ENCODE measurements around the gene CPLX3. TPM values are rescaled to one million over a fixed set of nuclear protein-coding genes. Genes with fewer than 3 reads are reported as not detected.

CPLX3 gene
- polyA plus RNA-seq, 1 donor from 2014 or later, result not detected

DNA sequence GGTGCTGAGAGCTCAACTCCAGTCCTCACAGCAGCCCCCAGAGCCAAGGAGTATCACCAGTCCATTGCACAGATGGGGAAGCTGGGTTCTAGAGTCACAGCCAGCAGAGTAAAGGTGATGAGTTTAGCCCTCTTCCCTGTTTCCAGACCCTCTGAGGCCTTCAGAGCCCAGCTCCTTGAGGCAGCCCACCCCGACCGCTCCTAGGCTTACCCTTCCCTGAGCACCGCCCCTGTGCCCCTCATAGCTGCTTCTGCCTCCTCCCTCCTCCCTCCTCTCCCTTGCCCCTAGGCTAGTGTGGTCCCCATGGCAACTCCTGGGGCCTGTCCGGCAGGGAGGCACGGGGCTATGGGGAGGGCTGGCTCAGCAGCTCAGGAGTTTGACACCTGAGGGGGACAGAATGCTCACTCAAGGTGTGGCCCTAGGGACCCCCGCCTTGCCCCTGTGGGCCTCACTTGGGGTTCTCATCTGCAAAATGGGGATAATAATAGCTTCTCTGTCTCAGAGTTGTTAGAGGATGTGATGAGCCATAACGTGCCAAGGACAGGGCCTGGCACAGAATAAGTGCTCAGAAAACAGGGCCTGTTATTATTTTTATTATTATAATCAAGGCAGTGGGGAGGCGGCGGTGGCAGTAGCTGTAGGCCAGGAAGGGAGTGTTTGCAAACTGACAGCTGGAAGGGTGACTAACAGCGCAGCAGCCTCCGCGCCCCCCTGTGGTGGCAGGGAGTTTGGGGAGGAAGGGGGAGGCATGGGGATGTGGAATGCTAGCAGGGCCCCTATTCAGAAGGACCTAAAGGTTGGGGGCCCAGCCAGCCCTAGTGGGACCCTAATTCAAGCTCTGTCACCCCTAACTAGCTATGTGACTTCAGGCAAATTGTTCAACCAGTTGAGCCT, 33.0 kb upstream of the CPLX3 start:
- peaks cover 60 to 70% (median 63%) of the 10 kb centered on the region in 3 donors for H3K4me1 Mint-ChIP-seq
- H3K27me3 Mint-ChIP-seq, result peaks cover 3% of the 10 kb centered on the region
- peaks cover 17% of the 10 kb centered on the region for H3K36me3 Mint-ChIP-seq
- H3K27ac Mint-ChIP-seq, result peak overlapping the region; percentile 63 to 94 (median 92)
- peak overlapping the region; percentile 76 to 94 (median 90) for H3K4me3 Mint-ChIP-seq
- H3K9me3 Mint-ChIP-seq, result no peaks in the 10 kb centered on the region

- Mint-ChIP-seq H3K4me1 (peaks cover 65 to 70% (median 66%) of the 10 kb centered on the region in 3 donors), H3K27ac (peak overlapping the region; percentile 47 to 90 (median 86)), H3K4me3 (peak overlapping the region in 3 of 4 donors; percentile 57 to 87 (median 84)), H3K27me3 (peaks cover 3% of the 10 kb centered on the region), H3K36me3 (peaks cover 14% of the 10 kb centered on the region), H3K9me3 (no peaks in the 10 kb centered on the region)
Measured at GRCh38 chr15:74794248-74794969, 32.0 kb upstream of the CPLX3 start.

DNA sequence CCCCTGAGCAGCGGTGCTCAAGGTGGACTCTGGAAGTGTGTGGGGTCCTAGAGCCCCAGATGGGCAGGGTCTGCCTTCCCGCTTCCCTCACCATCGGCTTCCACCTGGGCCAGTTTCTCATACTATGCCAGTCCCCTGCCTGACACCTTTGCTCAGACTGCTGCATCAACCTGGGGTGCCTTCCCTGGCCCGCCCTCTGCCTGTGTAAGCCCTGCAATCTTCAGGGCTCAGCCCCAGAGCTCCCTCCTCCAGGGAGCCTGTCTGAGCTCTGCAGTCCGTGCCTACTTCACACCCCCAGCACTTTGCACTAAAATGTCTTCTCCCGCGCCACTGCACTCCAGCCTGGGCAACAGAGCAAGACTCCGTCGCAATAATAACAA, 31.5 kb upstream of the CPLX3 start:
- H3K4me3 Mint-ChIP-seq, result peak overlapping the region in 3 of 4 donors; percentile 57 to 87 (median 84)
- H3K4me1 Mint-ChIP-seq, result peaks cover 66 to 72% (median 66%) of the 10 kb centered on the region in 3 donors
- peaks cover 13% of the 10 kb centered on the region for H3K36me3 Mint-ChIP-seq
- H3K9me3 Mint-ChIP-seq, result no peaks in the 10 kb centered on the region
- H3K27ac Mint-ChIP-seq, result peak overlapping the region; percentile 47 to 90 (median 86)
- H3K27me3 Mint-ChIP-seq, result peaks cover 3% of the 10 kb centered on the region

GRCh38 chr15:74795966-74796625, 30.3 kb upstream of the CPLX3 start:
- Mint-ChIP-seq H3K27me3 (no peaks in the 10 kb centered on the region), H3K9me3 (no peaks in the 10 kb centered on the region), H3K27ac (peak overlapping the region; percentile 47 to 99 (median 86)), H3K4me3 (peak overlapping the region; percentile 47 to 90 (median 72)), H3K36me3 (peaks cover 13% of the 10 kb centered on the region), H3K4me1 (peaks cover 66 to 69% (median 68%) of the 10 kb centered on the region in 3 donors)

DNA sequence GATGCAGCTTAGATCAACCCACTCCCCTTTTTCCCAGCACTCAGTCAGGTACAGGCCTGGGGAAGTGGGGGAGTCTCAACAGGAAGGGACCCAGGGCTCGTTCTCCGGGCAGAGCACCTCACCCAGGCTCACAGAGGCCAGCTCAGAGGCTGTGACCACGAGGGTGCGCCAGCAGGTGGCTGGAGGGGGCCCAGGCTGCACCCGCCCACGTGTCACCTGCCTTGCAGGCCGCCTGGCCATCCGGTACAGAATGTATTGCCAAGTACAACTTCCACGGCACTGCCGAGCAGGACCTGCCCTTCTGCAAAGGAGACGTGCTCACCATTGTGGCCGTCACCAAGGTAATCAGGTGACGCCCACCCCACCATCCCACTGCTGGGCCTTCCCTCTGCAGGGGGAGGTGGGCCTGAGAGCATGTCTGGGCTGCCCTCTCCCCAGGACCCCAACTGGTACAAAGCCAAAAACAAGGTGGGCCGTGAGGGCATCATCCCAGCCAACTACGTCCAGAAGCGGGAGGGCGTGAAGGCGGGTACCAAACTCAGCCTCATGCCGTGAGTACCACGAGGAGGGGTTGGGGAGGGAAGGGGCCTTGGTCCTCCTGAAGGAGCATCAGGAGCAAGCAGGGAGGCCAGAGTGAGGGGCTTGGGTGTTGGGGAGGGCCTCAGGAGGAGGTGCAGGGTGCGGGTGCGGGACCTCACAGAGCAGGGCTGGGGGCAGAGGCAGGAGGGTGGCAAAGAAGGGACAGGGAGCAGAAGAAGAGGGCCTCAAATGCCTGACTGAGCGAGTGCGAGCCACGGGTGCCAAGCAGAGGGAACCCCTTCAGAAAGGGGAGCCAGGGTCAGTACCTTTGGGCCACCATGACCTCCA, 27.8 kb upstream of the CPLX3 start:
- no peaks in the 10 kb centered on the region for H3K9me3 Mint-ChIP-seq
- H3K4me3 Mint-ChIP-seq, result peak overlapping the region in 3 of 4 donors; percentile 79 to 93 (median 86)
- H3K36me3 Mint-ChIP-seq, result peaks cover 4% of the 10 kb centered on the region
- H3K4me1 Mint-ChIP-seq, result peaks cover 46 to 49% (median 46%) of the 10 kb centered on the region in 3 donors
- peak overlapping the region; percentile 90 to 96 (median 92) for H3K27ac Mint-ChIP-seq
- no peaks in the 10 kb centered on the region for H3K27me3 Mint-ChIP-seq

DNA sequence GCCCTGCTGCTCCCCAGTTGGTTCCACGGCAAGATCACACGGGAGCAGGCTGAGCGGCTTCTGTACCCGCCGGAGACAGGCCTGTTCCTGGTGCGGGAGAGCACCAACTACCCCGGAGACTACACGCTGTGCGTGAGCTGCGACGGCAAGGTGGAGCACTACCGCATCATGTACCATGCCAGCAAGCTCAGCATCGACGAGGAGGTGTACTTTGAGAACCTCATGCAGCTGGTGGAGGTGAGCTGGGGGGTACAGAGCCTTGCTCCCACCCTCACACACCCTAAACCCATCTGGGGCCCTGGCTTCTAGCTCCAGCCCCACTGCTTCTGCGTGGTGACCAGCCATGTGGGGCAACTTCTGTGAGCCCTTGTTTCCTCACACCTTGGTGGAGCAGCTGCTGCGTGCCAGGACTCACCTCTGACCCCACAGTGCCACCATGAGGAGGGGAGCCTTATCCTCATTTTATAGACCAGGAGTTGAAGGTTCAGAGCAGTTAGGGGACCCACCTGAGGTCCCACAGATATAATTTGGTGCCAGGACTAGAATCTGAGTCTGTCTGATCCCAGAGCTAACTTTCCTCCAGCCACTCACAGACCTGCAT, 27.1 kb upstream of the CPLX3 start:
- no peaks in the 10 kb centered on the region for H3K9me3 Mint-ChIP-seq
- peak overlapping the region; percentile 90 to 96 (median 96) for H3K27ac Mint-ChIP-seq
- no peaks in the 10 kb centered on the region for H3K27me3 Mint-ChIP-seq
- H3K4me1 Mint-ChIP-seq, result peaks cover 45 to 47% (median 47%) of the 10 kb centered on the region in 3 donors
- peak overlapping the region; percentile 57 to 85 (median 80) for H3K4me3 Mint-ChIP-seq
- H3K36me3 Mint-ChIP-seq, result peaks cover 4% of the 10 kb centered on the region

GRCh38 chr15:74799856-74800558, 26.4 kb upstream of the CPLX3 start:
- no peaks in the 10 kb centered on the region for H3K27me3 Mint-ChIP-seq
- peak overlapping the region; percentile 82 to 96 (median 96) for H3K27ac Mint-ChIP-seq
- H3K9me3 Mint-ChIP-seq, result no peaks in the 10 kb centered on the region
- peaks cover 41 to 45% (median 42%) of the 10 kb centered on the region in 3 donors for H3K4me1 Mint-ChIP-seq
- peak overlapping the region; percentile 16 to 85 (median 80) for H3K4me3 Mint-ChIP-seq
- H3K36me3 Mint-ChIP-seq, result peaks cover 4% of the 10 kb centered on the region

DNA sequence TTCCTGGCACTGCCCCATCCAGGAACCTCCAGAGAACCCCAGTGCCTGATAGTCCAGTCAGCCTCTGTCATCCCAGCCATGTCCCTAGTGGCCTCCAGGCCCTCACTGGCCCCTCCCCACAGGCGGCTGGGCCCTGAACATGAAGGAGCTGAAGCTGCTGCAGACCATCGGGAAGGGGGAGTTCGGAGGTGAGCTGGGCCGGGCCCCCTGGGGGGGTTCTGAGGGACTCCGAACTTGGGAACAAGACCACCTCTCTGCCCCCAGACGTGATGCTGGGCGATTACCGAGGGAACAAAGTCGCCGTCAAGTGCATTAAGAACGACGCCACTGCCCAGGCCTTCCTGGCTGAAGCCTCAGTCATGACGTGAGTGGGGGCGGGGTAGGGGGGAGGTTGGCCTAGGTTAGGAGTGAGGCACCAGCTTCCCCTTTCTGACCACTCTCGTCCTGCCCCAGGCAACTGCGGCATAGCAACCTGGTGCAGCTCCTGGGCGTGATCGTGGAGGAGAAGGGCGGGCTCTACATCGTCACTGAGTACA, 25.8 kb upstream of the CPLX3 start:
- Mint-ChIP-seq H3K36me3 (peaks cover 4% of the 10 kb centered on the region), H3K27ac (peak overlapping the region in 2 of 3 donors; percentile 82 to 96), H3K4me3 (peak overlapping the region in 2 of 4 donors; percentile 79 to 83), H3K9me3 (no peaks in the 10 kb centered on the region), H3K4me1 (peaks cover 35 to 40% (median 38%) of the 10 kb centered on the region in 3 donors), H3K27me3 (no peaks in the 10 kb centered on the region)

DNA sequence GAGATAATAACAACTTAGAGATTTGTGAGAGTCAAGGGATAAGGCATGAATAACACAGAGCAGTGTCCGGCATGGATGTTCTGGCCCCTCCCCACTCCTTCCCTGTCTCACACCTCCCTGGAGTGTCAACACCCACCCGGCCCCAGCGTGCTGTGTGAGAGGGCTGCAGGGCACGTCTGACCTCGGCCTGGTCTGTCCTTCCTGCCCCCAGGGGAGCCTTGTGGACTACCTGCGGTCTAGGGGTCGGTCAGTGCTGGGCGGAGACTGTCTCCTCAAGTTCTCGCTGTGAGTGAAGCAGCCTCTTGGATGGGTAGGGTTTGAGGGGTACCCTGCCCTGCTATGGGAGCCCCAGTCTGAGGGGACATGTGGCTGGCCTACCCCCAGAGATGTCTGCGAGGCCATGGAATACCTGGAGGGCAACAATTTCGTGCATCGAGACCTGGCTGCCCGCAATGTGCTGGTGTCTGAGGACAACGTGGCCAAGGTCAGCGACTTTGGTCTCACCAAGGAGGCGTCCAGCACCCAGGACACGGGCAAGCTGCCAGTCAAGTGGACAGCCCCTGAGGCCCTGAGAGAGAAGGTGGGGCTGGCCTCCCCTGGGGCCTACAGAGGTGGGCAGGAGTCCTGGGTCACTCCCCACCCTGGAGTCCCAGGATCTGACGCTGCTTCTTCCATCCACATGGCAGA, 25.0 kb upstream of the CPLX3 start:
- H3K27me3 Mint-ChIP-seq, result no peaks in the 10 kb centered on the region
- H3K36me3 Mint-ChIP-seq, result no peaks in the 10 kb centered on the region
- H3K4me3 Mint-ChIP-seq, result peak overlapping the region in 2 of 4 donors; percentile 51 to 83
- peak overlapping the region in 2 of 3 donors; percentile 5 to 96 for H3K27ac Mint-ChIP-seq
- no peaks in the 10 kb centered on the region for H3K9me3 Mint-ChIP-seq
- H3K4me1 Mint-ChIP-seq, result peaks cover 28 to 35% (median 33%) of the 10 kb centered on the region in 3 donors

DNA sequence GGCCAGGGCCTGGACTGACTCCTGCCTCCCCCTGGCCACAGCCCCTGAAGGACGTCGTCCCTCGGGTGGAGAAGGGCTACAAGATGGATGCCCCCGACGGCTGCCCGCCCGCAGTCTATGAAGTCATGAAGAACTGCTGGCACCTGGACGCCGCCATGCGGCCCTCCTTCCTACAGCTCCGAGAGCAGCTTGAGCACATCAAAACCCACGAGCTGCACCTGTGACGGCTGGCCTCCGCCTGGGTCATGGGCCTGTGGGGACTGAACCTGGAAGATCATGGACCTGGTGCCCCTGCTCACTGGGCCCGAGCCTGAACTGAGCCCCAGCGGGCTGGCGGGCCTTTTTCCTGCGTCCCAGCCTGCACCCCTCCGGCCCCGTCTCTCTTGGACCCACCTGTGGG, 24.1 kb upstream of the CPLX3 start:
- Mint-ChIP-seq H3K4me1 (peaks cover 26 to 38% (median 31%) of the 10 kb centered on the region in 3 donors), H3K9me3 (no peaks in the 10 kb centered on the region), H3K4me3 (no peak overlapping the region), H3K27ac (peak overlapping the region in 1 of 3 donors; percentile 63), H3K36me3 (no peaks in the 10 kb centered on the region), H3K27me3 (no peaks in the 10 kb centered on the region)

DNA sequence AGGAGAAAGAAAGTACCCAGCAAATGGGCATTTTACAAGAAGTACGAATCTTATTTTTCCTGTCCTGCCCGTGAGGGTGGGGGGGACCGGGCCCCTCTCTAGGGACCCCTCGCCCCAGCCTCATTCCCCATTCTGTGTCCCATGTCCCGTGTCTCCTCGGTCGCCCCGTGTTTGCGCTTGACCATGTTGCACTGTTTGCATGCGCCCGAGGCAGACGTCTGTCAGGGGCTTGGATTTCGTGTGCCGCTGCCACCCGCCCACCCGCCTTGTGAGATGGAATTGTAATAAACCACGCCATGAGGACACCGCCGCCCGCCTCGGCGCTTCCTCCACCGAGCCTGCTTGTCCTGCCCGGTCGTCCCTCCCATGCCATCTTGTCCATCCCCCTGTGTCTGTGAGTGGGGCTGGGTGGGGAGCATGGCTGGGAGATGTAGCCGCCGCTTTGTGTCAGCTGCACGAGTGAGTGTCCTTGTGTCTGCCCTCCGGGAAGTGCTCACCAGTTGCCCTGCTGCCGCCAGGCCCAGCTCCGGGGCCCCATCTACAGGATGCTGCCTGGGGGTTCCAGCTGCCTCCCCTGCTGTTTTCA, 23.5 kb upstream of the CPLX3 start:
- H3K4me3 Mint-ChIP-seq, result no peak overlapping the region
- H3K9me3 Mint-ChIP-seq, result no peaks in the 10 kb centered on the region
- no peak overlapping the region for H3K27ac Mint-ChIP-seq
- peaks cover 26 to 35% (median 27%) of the 10 kb centered on the region in 3 donors for H3K4me1 Mint-ChIP-seq
- H3K27me3 Mint-ChIP-seq, result no peaks in the 10 kb centered on the region
- no peaks in the 10 kb centered on the region for H3K36me3 Mint-ChIP-seq

- no peak overlapping the region for H3K4me3 Mint-ChIP-seq
- no peaks in the 10 kb centered on the region for H3K9me3 Mint-ChIP-seq
- peak overlapping the region in 1 of 3 donors; percentile 11 for H3K27ac Mint-ChIP-seq
- no peaks in the 10 kb centered on the region for H3K27me3 Mint-ChIP-seq
- H3K4me1 Mint-ChIP-seq, result peaks cover 22 to 31% (median 23%) of the 10 kb centered on the region in 3 donors
- no peaks in the 10 kb centered on the region for H3K36me3 Mint-ChIP-seq
Measured at GRCh38 chr15:74804935-74805334, 21.5 kb upstream of the CPLX3 start.
